Middle frontal gyrus (tissue), 1 donor: ENCODE data around the gene ARNT2.
"Not testable (repeated sequence)": the region's sequence is repeated elsewhere in the genome, so short reads cannot be mapped to it uniquely, and the experiment has no call there.

Source experiments
- DNase-seq: peaks from one replicate; pipeline ENCODE4 v3.0.0-alpha.2; 2015; ENCODE audit warnings: low spot score; ENCODE audit errors: extremely low spot score

Gene ARNT2

GRCh38 chr15:80647424-80647823, 243.2 kb downstream of the ARNT2 start:
- DNase-seq, result not testable (repeated sequence)
